T-helper 2 cell (primary cell): ENCODE results near the gene PROM2.
"Not testable (repeated sequence)": the region's sequence is repeated elsewhere in the genome, so short reads cannot be mapped to it uniquely, and the experiment has no call there.

Experiments
- DNase-seq, 5 experiments: peaks; one replicate each; pipeline versions ENCODE4 v3.0.0 to v3.0.0-alpha.2; 2012 to 2022

Gene PROM2

GRCh38 chr2:95269036-95269680 is 5.1 kb upstream of the PROM2 start:
- DNase-seq = no peak

- not testable (repeated sequence) for DNase-seq
Observed at GRCh38 chr2:95269745-95270144, 4.5 kb upstream of the PROM2 start.

GRCh38 chr2:95270541-95271081 is 3.6 kb upstream of the PROM2 start:
- DNase-seq = no peak

GRCh38 chr2:95271381-95271971 is 2.8 kb upstream of the PROM2 start:
- DNase-seq = no peak

GRCh38 chr2:95272299-95272751 is 1.9 kb upstream of the PROM2 start:
- DNase-seq = no peak

- no peak for DNase-seq
Observed at GRCh38 chr2:95272781-95273180, 1.5 kb upstream of the PROM2 start.

GRCh38 chr2:95273566-95274290 is 521 bp upstream of the PROM2 start:
- no peak for DNase-seq

- no peak for DNase-seq
Observed at GRCh38 chr2:95275151-95275515, 884 bp downstream of the PROM2 start.

GRCh38 chr2:95275601-95276243 is 1.5 kb downstream of the PROM2 start:
- no peak for DNase-seq

GRCh38 chr2:95276244-95276887 is 2.1 kb downstream of the PROM2 start:
- DNase-seq = no peak

GRCh38 chr2:95276888-95277245 is 2.6 kb downstream of the PROM2 start:
- DNase-seq = no peak

GRCh38 chr2:95277246-95277906 is 3.1 kb downstream of the PROM2 start:
- DNase-seq = no peak

GRCh38 chr2:95278051-95278471 is 3.8 kb downstream of the PROM2 start:
- no peak for DNase-seq

- no peak for DNase-seq
Observed at GRCh38 chr2:95278637-95279225, 4.5 kb downstream of the PROM2 start.

GRCh38 chr2:95279435-95280035 is 5.3 kb downstream of the PROM2 start:
- DNase-seq = no peak

- DNase-seq = no peak
Observed at GRCh38 chr2:95281071-95281470, 6.8 kb downstream of the PROM2 start.

GRCh38 chr2:95281786-95282185 is 7.5 kb downstream of the PROM2 start:
- no peak for DNase-seq

- no peak for DNase-seq
Observed at GRCh38 chr2:95282458-95282857, 8.2 kb downstream of the PROM2 start.

GRCh38 chr2:95283562-95283961 is 9.3 kb downstream of the PROM2 start:
- DNase-seq = no peak

GRCh38 chr2:95284886-95285541 is 10.8 kb downstream of the PROM2 start:
- no peak for DNase-seq

GRCh38 chr2:95285542-95285932 is 11.3 kb downstream of the PROM2 start:
- DNase-seq = no peak
